HS-27A (cell line): ENCODE data around the gene SFTPD.

Experiments
- DNase-seq: peaks from one replicate; pipeline ENCODE4 v3.0.0-alpha.2; 2012; ENCODE audit warnings: low read depth, missing footprints

The SFTPD gene

GRCh38 chr10:79944428-79945395 lies 4.2 kb downstream of the SFTPD start:
- DNase-seq: no peak

GRCh38 chr10:79943871-79944270 lies 5.0 kb downstream of the SFTPD start:
- no peak for DNase-seq

- DNase-seq: no peak
Observed at GRCh38 chr10:79942261-79943185, 6.4 kb downstream of the SFTPD start.

- DNase-seq: no peak
Observed at GRCh38 chr10:79941585-79942210, 7.2 kb downstream of the SFTPD start.

- DNase-seq: no peak
Observed at GRCh38 chr10:79941146-79941545, 7.8 kb downstream of the SFTPD start.

GRCh38 chr10:79940431-79940830 lies 8.5 kb downstream of the SFTPD start:
- DNase-seq: no peak

GRCh38 chr10:79939969-79940368 lies 8.9 kb downstream of the SFTPD start:
- DNase-seq: no peak

GRCh38 chr10:79938728-79939406 lies 10.0 kb downstream of the SFTPD start:
- no peak for DNase-seq

GRCh38 chr10:79937701-79938151 lies 11.2 kb downstream of the SFTPD start:
- DNase-seq: no peak

- no peak for DNase-seq
Observed at GRCh38 chr10:79936625-79937615, 12.0 kb downstream of the SFTPD start.

- no peak for DNase-seq
Observed at GRCh38 chr10:79933961-79934360, 14.9 kb downstream of the SFTPD start.

- DNase-seq: no peak
Observed at GRCh38 chr10:79932841-79933379, 16.0 kb downstream of the SFTPD start.

- no peak for DNase-seq
Observed at GRCh38 chr10:79932307-79932706, 16.6 kb downstream of the SFTPD start.

GRCh38 chr10:79930751-79931150 lies 18.2 kb downstream of the SFTPD start:
- no peak for DNase-seq

- no peak for DNase-seq
Observed at GRCh38 chr10:79930267-79930666, 18.6 kb downstream of the SFTPD start.

GRCh38 chr10:79929409-79929904 lies 19.4 kb downstream of the SFTPD start:
- peak; percentile 12 for DNase-seq

- no peak for DNase-seq
Observed at GRCh38 chr10:79928028-79928583, 20.8 kb downstream of the SFTPD start.

GRCh38 chr10:79927111-79927828 lies 21.6 kb downstream of the SFTPD start:
- DNase-seq: no peak

- DNase-seq: no peak
Observed at GRCh38 chr10:79926037-79926436, 22.9 kb downstream of the SFTPD start.
